Body of pancreas (tissue), 4 donors: Measurements from ENCODE around the gene KCNQ1OT1. TPM values are rescaled to one million over a fixed set of nuclear protein-coding genes. Genes with fewer than 3 reads are reported as not detected.

Experiments used
- ATAC-seq: fragments of 150-250 bp; one replicate; pipeline ENCODE4 v1.9.1; 2016
- DNase-seq, 4 donors: peaks; one replicate each; pipeline ENCODE4 v3.0.0-alpha.2; 2019
- H3K27ac ChIP-seq, 4 donors: fragments of 200-600 bp; sonication (generic); 1 replicate in 3 of 4; 2 replicates in 1 of 4; pipeline versions ENCODE4 v1.5.1 to v1.6.1; 2016 to 2019; ENCODE audit warnings: mild to moderate bottlenecking in 1 of 4, mixed read lengths in 1 of 4, moderate library complexity in 1 of 4
- H3K27me3 ChIP-seq, 2 donors: fragments of 200-600 bp; sonication (generic); one replicate each; pipeline ENCODE4 v1.6.0; 2016; ENCODE audit warnings: mild to moderate bottlenecking in 1 of 2
- H3K36me3 ChIP-seq, 2 donors: fragments of 200-600 bp; sonication (generic); replicated peaks in 1 of 2; 2 replicates each; pipeline ENCODE4 v1.5.1; 2016; ENCODE audit warnings: low read depth in 2 of 2; ENCODE audit not compliant: insufficient read depth in 1 of 2
- H3K4me1 ChIP-seq: fragments of 200-600 bp; sonication (generic); one replicate; pipeline ENCODE4 v1.6.0; 2016
- H3K4me3 ChIP-seq, 2 donors: fragments of 200-600 bp; sonication (generic); 1 replicate in 1 of 2; 2 replicates in 1 of 2; pipeline ENCODE4 v1.5.1; 2016 to 2019
- H3K9me3 ChIP-seq, 3 donors: fragments of 200-600 bp; sonication (generic); 1 replicate in 2 of 3; 2 replicates in 1 of 3; pipeline ENCODE4 v1.5.1; 2016
- POLR2A ChIP-seq, 3 donors: fragments of 450-650 bp; IDR thresholded peaks; one replicate each; pipeline ENCODE4 v1.6.1; 2016; ENCODE audit warnings: antibody characterized with exemption in 3 of 3, mild to moderate bottlenecking in 2 of 3
- WGBS, 2 donors: methylation state at CpG; one replicate each; pipeline ENCODE4 v1.1.5; 2017; 5-methylcytosine and 5-hydroxymethylcytosine counted together
- intact Hi-C: fragments of 100-400 bp; cut with DNase I; formaldehyde crosslinking; loops from one replicate; pipeline ENCODE4 v1.15.1; 2023
- total RNA-seq, 2 donors: library from RNA; depleted of rRNA; stranded (reverse); fragments of >200 nt; gene quantifications; one replicate each; pipeline ENCODE4 v1.1.0, GENCODE V29; 2016
- TF ChIP-seq, protein P1 (sequence below), 7 experiments: fragments of 450-650 bp in 4 of 7; fragments of 200-600 bp in 3 of 7; sonication (generic) in 3 of 7; IDR thresholded peaks; one replicate each; pipeline ENCODE4 v1.5.1; 2016 to 2019; ENCODE audit warnings: antibody characterized with exemption in 7 of 7

KCNQ1OT1 gene
- total RNA-seq, 2 donors from 2014 or later: 3.6 to 9.2 TPM

GRCh38 chr11:2586087-2586792 lies 113.6 kb downstream of the KCNQ1OT1 start:
- intact Hi-C loops: no loop called here
- Histone ChIP-seq H3K4me1 (no peaks in the 10 kb centered on the region), H3K27me3 (no peaks in the 10 kb centered on the region), H3K9me3 (no peaks in the 10 kb centered on the region), H3K36me3 (peaks cover 0 to 11% of the 10 kb centered on the region in 2 donors), H3K27ac (no peak overlapping the region), H3K4me3 (no peak overlapping the region)
- peak in 3 of 4 donors; percentile 3 to 9 (median 6) for DNase-seq
- 92 to 100% methylated on average over 2 to 13 of the region's 18 CpGs for WGBS, 2 donors
- TF ChIP-seq POLR2A (IDR thresholded peaks at IDR 0.05): no peak
- TF ChIP-seq, protein P1, sequence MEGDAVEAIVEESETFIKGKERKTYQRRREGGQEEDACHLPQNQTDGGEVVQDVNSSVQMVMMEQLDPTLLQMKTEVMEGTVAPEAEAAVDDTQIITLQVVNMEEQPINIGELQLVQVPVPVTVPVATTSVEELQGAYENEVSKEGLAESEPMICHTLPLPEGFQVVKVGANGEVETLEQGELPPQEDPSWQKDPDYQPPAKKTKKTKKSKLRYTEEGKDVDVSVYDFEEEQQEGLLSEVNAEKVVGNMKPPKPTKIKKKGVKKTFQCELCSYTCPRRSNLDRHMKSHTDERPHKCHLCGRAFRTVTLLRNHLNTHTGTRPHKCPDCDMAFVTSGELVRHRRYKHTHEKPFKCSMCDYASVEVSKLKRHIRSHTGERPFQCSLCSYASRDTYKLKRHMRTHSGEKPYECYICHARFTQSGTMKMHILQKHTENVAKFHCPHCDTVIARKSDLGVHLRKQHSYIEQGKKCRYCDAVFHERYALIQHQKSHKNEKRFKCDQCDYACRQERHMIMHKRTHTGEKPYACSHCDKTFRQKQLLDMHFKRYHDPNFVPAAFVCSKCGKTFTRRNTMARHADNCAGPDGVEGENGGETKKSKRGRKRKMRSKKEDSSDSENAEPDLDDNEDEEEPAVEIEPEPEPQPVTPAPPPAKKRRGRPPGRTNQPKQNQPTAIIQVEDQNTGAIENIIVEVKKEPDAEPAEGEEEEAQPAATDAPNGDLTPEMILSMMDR (IDR thresholded peaks at IDR 0.05): no peak
- no peak for ATAC-seq

DNA sequence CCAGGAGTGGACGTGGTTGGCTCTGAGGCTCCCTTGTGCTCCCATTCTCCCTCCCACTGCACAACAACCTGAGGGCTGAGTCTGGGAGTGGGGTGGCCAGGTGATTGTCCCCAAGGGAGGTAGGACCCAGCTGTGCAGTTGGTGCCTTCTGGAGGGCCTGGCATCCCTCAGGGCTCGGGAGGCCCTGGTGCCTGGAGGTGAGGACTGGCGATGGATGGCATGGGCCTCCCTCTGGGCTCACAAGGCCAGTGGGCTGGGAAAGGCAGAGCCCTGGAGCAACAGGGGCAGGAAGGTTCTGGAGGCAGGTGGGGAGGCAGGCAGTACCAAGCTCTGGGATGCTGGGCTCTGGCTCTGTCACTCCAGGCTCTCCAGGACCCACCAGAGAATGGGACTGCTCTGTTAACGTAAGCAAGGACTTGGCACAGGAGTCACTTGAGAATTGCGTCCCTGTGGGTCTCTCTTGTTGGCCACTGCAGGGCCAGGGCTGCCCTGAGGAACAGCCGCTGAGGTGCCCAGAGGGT lies 114.2 kb downstream of the KCNQ1OT1 start:
- DNase-seq (peak; percentile 1 to 9 (median 6)), ATAC-seq (no peak)
- H3K27me3 ChIP-seq: no peaks in the 10 kb centered on the region
- peaks cover 0 to 10% of the 10 kb centered on the region in 2 donors for H3K36me3 ChIP-seq
- intact Hi-C loops: no loop called here
- no peaks in the 10 kb centered on the region for H3K9me3 ChIP-seq
- H3K4me1 ChIP-seq: no peaks in the 10 kb centered on the region
- no peak overlapping the region for H3K4me3 ChIP-seq
- WGBS, 2 donors: 93 to 100% methylated on average over 2 to 5 of the region's 6 CpGs
- no peak overlapping the region for H3K27ac ChIP-seq
- TF ChIP-seq, protein P1 (IDR thresholded peaks at IDR 0.05): no peak
- no peak for TF ChIP-seq POLR2A (IDR thresholded peaks at IDR 0.05)

DNA sequence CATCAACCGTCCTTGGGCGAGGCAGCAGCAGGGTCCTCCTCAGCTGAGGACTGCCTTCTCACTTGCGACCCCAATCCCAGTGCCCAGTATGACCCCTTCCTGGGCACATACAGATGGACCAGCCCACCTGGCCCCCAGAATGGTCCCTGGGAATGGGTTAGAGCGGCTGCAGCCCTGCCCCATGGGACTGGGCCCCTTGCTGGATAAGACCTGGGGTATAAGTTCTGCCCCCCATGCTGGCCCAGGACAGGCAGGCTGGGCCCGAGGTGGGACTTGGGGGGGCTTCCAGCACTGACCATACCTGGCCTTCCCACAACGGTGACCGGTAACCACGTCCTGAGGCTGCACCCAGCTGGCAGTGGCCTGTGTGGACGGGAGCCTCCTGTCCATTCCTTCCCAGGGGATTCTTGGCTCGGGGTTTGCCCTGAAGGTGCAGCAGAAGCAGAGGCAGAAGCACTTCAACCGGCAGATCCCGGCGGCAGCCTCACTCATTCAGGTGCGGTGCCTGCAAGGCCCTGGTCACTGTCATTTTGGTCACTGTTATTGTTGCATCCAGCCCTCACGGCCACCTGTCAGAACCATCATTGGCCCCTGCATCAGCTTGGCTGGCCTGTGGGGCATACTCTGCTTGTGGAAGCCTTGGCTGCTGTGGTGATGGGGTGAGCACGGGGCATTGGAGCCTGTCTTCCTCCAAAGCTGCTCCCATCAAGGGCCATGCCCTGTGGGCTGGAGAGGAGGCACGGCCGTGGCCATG lies 114.8 kb downstream of the KCNQ1OT1 start:
- Histone ChIP-seq H3K36me3 (peaks cover 0 to 7% of the 10 kb centered on the region in 2 donors), H3K4me3 (no peak overlapping the region), H3K27me3 (no peaks in the 10 kb centered on the region), H3K9me3 (no peaks in the 10 kb centered on the region), H3K4me1 (no peaks in the 10 kb centered on the region), H3K27ac (no peak overlapping the region)
- WGBS, 2 donors: 95 to 98% methylated on average over 10 to 18 of the region's 18 CpGs
- no peak for TF ChIP-seq POLR2A (IDR thresholded peaks at IDR 0.05)
- TF ChIP-seq, protein P1 (IDR thresholded peaks at IDR 0.05): no peak
- intact Hi-C loops: no loop called here
- ATAC-seq: no peak
- DNase-seq: peak; percentile 1 to 8 (median 6)

- no peaks in the 10 kb centered on the region for H3K27me3 ChIP-seq
- DNase-seq: no peak
- no peak overlapping the region for H3K4me3 ChIP-seq
- no peak for TF ChIP-seq POLR2A (IDR thresholded peaks at IDR 0.05)
- TF ChIP-seq, protein P1 (IDR thresholded peaks at IDR 0.05): no peak
- no peaks in the 10 kb centered on the region for H3K9me3 ChIP-seq
- 67 to 95% methylated on average over 4 of the region's 4 CpGs for WGBS, 2 donors
- ATAC-seq: no peak
- peaks cover 0 to 5% of the 10 kb centered on the region in 2 donors for H3K36me3 ChIP-seq
- intact Hi-C loops: no loop called here
- no peak overlapping the region for H3K27ac ChIP-seq
- no peaks in the 10 kb centered on the region for H3K4me1 ChIP-seq
Observed at GRCh38 chr11:2584434-2584811, 115.4 kb downstream of the KCNQ1OT1 start.
